ENCODE results near the gene OVCH1. TPM values are rescaled to one million over a fixed set of nuclear protein-coding genes. Genes with fewer than 3 reads are reported as not detected.
"Not testable (repeated sequence)": the region's sequence is repeated elsewhere in the genome, so short reads cannot be mapped to it uniquely, and the experiment has no call there.

The OVCH1 gene
- polyA plus RNA-seq, 1 of the 3 experiments (the other 2 are of a cell fraction), result not detected

DNA sequence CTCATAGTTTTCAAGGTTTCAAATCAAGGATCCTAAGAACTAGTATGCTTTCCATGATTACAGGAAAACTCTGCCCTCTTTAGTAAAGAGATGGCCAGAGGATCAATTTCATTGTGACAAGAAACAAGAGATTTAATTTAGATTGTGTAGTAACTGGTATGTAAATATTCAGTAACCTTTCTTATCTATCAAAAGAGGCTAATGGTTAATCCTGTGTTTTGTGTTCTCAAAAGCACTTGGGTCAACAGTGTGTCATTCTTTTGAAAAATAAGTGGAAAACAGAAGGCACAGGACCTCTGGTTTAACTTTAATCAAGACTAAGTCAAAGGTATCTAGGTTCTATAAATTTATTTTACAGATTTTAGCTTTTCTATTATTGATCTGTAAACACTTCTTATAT, 59.9 kb downstream of the OVCH1 start:
- H3K9ac ChIP-seq, result no peak overlapping the region
- ChIA-PET POLR2A (no interaction called here), CTCF (no interaction called here)
- H3F3A ChIP-seq (replicated peaks; ENCODE audit: insufficient read depth), result no peaks in the 10 kb centered on the region
- no peak overlapping the region for H3K4me3 ChIP-seq (ENCODE audit: low read depth in 2 of 2, low read length in 1 of 2)
- H3K27me3 ChIP-seq (ENCODE audit: insufficient read depth), result no peaks in the 10 kb centered on the region
- H3K27ac ChIP-seq (ENCODE audit: low read depth in 2 of 2, low read length in 1 of 2), result no peak overlapping the region
- no peaks in the 10 kb centered on the region for H3K9me2 ChIP-seq
- no peaks in the 10 kb centered on the region for H3K4me1 ChIP-seq (ENCODE audit: control insufficient read depth in 1 of 2, insufficient read depth in 2 of 2, low read depth in 1 of 2, low read length in 1 of 2)
- no peak overlapping the region for H3K4me2 ChIP-seq
- no peaks in the 10 kb centered on the region for H3K79me2 ChIP-seq (ENCODE audit: insufficient read depth)
- no peak overlapping the region for H2AFZ ChIP-seq (ENCODE audit: low read depth)
- H3K9me3 ChIP-seq, result no peaks in the 10 kb centered on the region
- TF ChIP-seq TAF1 (IDR thresholded peaks at IDR 0.05; ENCODE audit: borderline replicate concordance, low read depth, low read length) (no peak), MEF2A (IDR thresholded peaks at IDR 0.05; ENCODE audit: borderline replicate concordance, low read depth) (no peak), RXRA (IDR thresholded peaks at IDR 0.05; ENCODE audit: borderline replicate concordance, low read depth) (no peak), TCF12 (IDR thresholded peaks at IDR 0.05) (no peak), GATA2 (CRISPR knock-in tag; IDR thresholded peaks at IDR 0.05) (no peak), POLR2AphosphoS5 (IDR thresholded peaks at IDR 0.05; ENCODE audit: low read depth, low read length) (no peak), YY1 (IDR thresholded peaks at IDR 0.05; ENCODE audit: low read depth) (no peak), MXI1 (IDR thresholded peaks at IDR 0.05; ENCODE audit: low read depth, low read length) (no peak)
- TF ChIP-seq, protein P1, sequence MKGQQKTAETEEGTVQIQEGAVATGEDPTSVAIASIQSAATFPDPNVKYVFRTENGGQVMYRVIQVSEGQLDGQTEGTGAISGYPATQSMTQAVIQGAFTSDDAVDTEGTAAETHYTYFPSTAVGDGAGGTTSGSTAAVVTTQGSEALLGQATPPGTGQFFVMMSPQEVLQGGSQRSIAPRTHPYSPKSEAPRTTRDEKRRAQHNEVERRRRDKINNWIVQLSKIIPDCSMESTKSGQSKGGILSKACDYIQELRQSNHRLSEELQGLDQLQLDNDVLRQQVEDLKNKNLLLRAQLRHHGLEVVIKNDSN (IDR thresholded peaks at IDR 0.05; ENCODE audit: borderline replicate concordance, low read depth), result no peak
- TF ChIP-seq, protein P2, sequence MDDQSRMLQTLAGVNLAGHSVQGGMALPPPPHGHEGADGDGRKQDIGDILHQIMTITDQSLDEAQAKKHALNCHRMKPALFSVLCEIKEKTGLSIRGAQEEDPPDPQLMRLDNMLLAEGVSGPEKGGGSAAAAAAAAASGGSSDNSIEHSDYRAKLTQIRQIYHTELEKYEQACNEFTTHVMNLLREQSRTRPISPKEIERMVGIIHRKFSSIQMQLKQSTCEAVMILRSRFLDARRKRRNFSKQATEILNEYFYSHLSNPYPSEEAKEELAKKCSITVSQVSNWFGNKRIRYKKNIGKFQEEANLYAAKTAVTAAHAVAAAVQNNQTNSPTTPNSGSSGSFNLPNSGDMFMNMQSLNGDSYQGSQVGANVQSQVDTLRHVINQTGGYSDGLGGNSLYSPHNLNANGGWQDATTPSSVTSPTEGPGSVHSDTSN (IDR thresholded peaks at IDR 0.05), result no peak
- TF ChIP-seq, protein P3, sequence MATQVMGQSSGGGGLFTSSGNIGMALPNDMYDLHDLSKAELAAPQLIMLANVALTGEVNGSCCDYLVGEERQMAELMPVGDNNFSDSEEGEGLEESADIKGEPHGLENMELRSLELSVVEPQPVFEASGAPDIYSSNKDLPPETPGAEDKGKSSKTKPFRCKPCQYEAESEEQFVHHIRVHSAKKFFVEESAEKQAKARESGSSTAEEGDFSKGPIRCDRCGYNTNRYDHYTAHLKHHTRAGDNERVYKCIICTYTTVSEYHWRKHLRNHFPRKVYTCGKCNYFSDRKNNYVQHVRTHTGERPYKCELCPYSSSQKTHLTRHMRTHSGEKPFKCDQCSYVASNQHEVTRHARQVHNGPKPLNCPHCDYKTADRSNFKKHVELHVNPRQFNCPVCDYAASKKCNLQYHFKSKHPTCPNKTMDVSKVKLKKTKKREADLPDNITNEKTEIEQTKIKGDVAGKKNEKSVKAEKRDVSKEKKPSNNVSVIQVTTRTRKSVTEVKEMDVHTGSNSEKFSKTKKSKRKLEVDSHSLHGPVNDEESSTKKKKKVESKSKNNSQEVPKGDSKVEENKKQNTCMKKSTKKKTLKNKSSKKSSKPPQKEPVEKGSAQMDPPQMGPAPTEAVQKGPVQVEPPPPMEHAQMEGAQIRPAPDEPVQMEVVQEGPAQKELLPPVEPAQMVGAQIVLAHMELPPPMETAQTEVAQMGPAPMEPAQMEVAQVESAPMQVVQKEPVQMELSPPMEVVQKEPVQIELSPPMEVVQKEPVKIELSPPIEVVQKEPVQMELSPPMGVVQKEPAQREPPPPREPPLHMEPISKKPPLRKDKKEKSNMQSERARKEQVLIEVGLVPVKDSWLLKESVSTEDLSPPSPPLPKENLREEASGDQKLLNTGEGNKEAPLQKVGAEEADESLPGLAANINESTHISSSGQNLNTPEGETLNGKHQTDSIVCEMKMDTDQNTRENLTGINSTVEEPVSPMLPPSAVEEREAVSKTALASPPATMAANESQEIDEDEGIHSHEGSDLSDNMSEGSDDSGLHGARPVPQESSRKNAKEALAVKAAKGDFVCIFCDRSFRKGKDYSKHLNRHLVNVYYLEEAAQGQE (IDR thresholded peaks at IDR 0.05; ENCODE audit: low read depth, low read length), result no peak
- TF ChIP-seq, protein P4, sequence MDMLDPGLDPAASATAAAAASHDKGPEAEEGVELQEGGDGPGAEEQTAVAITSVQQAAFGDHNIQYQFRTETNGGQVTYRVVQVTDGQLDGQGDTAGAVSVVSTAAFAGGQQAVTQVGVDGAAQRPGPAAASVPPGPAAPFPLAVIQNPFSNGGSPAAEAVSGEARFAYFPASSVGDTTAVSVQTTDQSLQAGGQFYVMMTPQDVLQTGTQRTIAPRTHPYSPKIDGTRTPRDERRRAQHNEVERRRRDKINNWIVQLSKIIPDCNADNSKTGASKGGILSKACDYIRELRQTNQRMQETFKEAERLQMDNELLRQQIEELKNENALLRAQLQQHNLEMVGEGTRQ (IDR thresholded peaks at IDR 0.05; ENCODE audit: borderline replicate concordance, low read depth, low read length), result no peak
- TF ChIP-seq, protein P5, sequence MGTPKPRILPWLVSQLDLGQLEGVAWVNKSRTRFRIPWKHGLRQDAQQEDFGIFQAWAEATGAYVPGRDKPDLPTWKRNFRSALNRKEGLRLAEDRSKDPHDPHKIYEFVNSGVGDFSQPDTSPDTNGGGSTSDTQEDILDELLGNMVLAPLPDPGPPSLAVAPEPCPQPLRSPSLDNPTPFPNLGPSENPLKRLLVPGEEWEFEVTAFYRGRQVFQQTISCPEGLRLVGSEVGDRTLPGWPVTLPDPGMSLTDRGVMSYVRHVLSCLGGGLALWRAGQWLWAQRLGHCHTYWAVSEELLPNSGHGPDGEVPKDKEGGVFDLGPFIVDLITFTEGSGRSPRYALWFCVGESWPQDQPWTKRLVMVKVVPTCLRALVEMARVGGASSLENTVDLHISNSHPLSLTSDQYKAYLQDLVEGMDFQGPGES (IDR thresholded peaks at IDR 0.05; ENCODE audit: low read depth, low read length), result no peak
- no peaks in the 10 kb centered on the region for H3K36me3 ChIP-seq (replicated peaks in 1 of 2; ENCODE audit: control insufficient read depth in 1 of 2, insufficient read depth in 2 of 2, low read length in 1 of 2)
- no peaks in the 10 kb centered on the region for H4K20me1 ChIP-seq (ENCODE audit: insufficient read depth)
- DNase-seq, result no peak

DNA sequence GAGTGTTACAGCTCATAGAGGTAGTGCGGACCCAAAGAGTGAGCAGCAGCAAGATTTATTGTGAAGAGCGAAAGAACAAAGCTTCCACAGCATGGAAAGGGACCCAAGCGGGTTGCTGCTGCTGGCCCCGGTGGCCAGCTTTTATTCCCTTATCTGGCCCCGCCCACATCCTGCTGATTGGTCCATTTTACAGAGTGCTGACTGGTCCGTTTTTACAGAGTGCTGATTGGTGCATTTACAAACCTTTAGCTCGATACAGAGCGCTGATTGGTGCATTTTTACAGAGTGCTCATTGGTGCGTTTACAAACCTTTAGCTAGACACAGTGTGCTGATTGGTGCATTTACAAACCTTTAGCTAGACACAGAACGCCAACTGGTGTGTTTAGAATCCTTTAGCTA, 60.7 kb downstream of the OVCH1 start:
- H3K4me1 ChIP-seq (ENCODE audit: control insufficient read depth in 1 of 2, insufficient read depth in 2 of 2, low read depth in 1 of 2, low read length in 1 of 2); H3K27me3 ChIP-seq (ENCODE audit: insufficient read depth); H3F3A ChIP-seq (replicated peaks; ENCODE audit: insufficient read depth); H3K79me2 ChIP-seq (ENCODE audit: insufficient read depth); H3K4me2 ChIP-seq; H3K9ac ChIP-seq; H3K9me2 ChIP-seq; H3K9me3 ChIP-seq; H3K4me3 ChIP-seq (ENCODE audit: low read depth in 2 of 2, low read length in 1 of 2); H2AFZ ChIP-seq (ENCODE audit: low read depth); H3K36me3 ChIP-seq (replicated peaks in 1 of 2; ENCODE audit: control insufficient read depth in 1 of 2, insufficient read depth in 2 of 2, low read length in 1 of 2); POLR2A ChIA-PET; H3K27ac ChIP-seq (ENCODE audit: low read depth in 2 of 2, low read length in 1 of 2); CTCF ChIA-PET; H4K20me1 ChIP-seq (ENCODE audit: insufficient read depth); DNase-seq: not testable (repeated sequence)
- WGBS (ENCODE audit: low lambda C conversion rate), result 70% methylated on average over 9 of the region's 10 CpGs

All from SK-N-SH (cell line).